ENCODE data around the gene BABAM2. TPM values are rescaled to one million over a fixed set of nuclear protein-coding genes. Genes with fewer than 3 reads are reported as not detected.
A peak's percentile ranks its signal among the peaks of the same experiment; 100 is the strongest.

Gene BABAM2
- total and polyA plus RNA-seq, 9 of the 15 experiments (the other 6 are each of a cell fraction or from before 2014, with no cell fraction given) = 10.9 to 37.4 (median 25.6) TPM

DNA sequence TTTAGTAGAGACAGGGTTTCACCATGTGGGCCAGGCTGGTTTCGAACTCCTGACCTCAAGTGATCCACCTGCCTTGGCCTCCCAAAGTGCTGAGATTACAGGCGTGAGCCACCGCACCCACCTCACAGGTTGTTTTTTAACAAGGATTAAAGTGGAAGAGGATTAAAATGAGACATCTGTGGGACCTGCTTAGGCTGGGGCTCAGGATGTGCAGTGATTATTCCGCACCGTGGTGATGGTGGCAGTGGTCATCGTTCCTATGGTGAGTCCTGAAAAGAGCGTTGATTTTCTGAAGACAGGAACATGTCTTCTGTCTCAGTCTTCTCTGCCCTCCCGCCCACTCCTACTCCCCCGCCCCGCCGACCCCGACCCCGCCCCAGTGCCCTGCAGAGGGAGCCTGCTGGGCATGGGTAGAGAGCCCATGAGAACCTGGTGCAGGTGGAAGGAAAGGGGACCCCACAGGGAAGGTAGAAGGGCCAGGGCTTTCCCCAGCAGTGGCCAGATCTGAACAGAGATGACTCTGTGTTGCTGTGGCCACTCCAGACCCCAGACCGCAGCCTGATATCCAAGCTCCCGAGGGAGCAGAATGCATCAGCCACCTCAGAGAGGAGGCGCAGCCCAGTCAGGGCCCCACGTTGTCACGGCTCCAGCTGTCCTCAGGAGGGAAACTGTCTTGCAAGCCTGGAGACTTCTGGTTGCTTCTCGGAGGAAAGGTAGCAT lies 467.6 kb downstream of the BABAM2 start (continued):
- TF ChIP-seq, protein P1, sequence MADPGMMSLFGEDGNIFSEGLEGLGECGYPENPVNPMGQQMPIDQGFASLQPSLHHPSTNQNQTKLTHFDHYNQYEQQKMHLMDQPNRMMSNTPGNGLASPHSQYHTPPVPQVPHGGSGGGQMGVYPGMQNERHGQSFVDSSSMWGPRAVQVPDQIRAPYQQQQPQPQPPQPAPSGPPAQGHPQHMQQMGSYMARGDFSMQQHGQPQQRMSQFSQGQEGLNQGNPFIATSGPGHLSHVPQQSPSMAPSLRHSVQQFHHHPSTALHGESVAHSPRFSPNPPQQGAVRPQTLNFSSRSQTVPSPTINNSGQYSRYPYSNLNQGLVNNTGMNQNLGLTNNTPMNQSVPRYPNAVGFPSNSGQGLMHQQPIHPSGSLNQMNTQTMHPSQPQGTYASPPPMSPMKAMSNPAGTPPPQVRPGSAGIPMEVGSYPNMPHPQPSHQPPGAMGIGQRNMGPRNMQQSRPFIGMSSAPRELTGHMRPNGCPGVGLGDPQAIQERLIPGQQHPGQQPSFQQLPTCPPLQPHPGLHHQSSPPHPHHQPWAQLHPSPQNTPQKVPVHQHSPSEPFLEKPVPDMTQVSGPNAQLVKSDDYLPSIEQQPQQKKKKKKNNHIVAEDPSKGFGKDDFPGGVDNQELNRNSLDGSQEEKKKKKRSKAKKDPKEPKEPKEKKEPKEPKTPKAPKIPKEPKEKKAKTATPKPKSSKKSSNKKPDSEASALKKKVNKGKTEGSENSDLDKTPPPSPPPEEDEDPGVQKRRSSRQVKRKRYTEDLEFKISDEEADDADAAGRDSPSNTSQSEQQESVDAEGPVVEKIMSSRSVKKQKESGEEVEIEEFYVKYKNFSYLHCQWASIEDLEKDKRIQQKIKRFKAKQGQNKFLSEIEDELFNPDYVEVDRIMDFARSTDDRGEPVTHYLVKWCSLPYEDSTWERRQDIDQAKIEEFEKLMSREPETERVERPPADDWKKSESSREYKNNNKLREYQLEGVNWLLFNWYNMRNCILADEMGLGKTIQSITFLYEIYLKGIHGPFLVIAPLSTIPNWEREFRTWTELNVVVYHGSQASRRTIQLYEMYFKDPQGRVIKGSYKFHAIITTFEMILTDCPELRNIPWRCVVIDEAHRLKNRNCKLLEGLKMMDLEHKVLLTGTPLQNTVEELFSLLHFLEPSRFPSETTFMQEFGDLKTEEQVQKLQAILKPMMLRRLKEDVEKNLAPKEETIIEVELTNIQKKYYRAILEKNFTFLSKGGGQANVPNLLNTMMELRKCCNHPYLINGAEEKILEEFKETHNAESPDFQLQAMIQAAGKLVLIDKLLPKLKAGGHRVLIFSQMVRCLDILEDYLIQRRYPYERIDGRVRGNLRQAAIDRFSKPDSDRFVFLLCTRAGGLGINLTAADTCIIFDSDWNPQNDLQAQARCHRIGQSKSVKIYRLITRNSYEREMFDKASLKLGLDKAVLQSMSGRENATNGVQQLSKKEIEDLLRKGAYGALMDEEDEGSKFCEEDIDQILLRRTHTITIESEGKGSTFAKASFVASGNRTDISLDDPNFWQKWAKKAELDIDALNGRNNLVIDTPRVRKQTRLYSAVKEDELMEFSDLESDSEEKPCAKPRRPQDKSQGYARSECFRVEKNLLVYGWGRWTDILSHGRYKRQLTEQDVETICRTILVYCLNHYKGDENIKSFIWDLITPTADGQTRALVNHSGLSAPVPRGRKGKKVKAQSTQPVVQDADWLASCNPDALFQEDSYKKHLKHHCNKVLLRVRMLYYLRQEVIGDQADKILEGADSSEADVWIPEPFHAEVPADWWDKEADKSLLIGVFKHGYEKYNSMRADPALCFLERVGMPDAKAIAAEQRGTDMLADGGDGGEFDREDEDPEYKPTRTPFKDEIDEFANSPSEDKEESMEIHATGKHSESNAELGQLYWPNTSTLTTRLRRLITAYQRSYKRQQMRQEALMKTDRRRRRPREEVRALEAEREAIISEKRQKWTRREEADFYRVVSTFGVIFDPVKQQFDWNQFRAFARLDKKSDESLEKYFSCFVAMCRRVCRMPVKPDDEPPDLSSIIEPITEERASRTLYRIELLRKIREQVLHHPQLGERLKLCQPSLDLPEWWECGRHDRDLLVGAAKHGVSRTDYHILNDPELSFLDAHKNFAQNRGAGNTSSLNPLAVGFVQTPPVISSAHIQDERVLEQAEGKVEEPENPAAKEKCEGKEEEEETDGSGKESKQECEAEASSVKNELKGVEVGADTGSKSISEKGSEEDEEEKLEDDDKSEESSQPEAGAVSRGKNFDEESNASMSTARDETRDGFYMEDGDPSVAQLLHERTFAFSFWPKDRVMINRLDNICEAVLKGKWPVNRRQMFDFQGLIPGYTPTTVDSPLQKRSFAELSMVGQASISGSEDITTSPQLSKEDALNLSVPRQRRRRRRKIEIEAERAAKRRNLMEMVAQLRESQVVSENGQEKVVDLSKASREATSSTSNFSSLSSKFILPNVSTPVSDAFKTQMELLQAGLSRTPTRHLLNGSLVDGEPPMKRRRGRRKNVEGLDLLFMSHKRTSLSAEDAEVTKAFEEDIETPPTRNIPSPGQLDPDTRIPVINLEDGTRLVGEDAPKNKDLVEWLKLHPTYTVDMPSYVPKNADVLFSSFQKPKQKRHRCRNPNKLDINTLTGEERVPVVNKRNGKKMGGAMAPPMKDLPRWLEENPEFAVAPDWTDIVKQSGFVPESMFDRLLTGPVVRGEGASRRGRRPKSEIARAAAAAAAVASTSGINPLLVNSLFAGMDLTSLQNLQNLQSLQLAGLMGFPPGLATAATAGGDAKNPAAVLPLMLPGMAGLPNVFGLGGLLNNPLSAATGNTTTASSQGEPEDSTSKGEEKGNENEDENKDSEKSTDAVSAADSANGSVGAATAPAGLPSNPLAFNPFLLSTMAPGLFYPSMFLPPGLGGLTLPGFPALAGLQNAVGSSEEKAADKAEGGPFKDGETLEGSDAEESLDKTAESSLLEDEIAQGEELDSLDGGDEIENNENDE (IDR thresholded peaks at IDR 0.05; ENCODE audit: low read depth, low read length) = no peak
- TF ChIP-seq CBFA2T2 (conservative IDR thresholded peaks at IDR 0.05) (no peak), CEBPB (tag; IDR thresholded peaks at IDR 0.05) (no peak), ZKSCAN1 (IDR thresholded peaks at IDR 0.05; ENCODE audit: low read depth, low read length) (no peak), POLR3G (IDR thresholded peaks at IDR 0.05; ENCODE audit: extremely low read depth, insufficient read length, insufficient replicate concordance) (no peak), ZNF830 (CRISPR knock-in tag; IDR thresholded peaks at IDR 0.05) (no peak), TAF1 (IDR thresholded peaks at IDR 0.05; ENCODE audit: control insufficient read depth, extremely low read depth, insufficient read depth, low read length, severe bottlenecking) (no peak), ZFP1 (CRISPR knock-in tag; IDR thresholded peaks at IDR 0.05) (no peak), EGR1 (conservative IDR thresholded peaks at IDR 0.05) (no peak), GABPB1 (CRISPR knock-in tag; IDR thresholded peaks at IDR 0.05) (no peak)
- TF ChIP-seq, protein P2, sequence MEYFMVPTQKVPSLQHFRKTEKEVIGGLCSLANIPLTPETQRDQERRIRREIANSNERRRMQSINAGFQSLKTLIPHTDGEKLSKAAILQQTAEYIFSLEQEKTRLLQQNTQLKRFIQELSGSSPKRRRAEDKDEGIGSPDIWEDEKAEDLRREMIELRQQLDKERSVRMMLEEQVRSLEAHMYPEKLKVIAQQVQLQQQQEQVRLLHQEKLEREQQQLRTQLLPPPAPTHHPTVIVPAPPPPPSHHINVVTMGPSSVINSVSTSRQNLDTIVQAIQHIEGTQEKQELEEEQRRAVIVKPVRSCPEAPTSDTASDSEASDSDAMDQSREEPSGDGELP (CRISPR knock-in tag; IDR thresholded peaks at IDR 0.05; ENCODE audit: borderline replicate concordance) = 0 out of 2 replicates have a peak, but pooled peaks have one; percentile 38
